Measurements from ENCODE around the gene FSIP1.

DNA sequence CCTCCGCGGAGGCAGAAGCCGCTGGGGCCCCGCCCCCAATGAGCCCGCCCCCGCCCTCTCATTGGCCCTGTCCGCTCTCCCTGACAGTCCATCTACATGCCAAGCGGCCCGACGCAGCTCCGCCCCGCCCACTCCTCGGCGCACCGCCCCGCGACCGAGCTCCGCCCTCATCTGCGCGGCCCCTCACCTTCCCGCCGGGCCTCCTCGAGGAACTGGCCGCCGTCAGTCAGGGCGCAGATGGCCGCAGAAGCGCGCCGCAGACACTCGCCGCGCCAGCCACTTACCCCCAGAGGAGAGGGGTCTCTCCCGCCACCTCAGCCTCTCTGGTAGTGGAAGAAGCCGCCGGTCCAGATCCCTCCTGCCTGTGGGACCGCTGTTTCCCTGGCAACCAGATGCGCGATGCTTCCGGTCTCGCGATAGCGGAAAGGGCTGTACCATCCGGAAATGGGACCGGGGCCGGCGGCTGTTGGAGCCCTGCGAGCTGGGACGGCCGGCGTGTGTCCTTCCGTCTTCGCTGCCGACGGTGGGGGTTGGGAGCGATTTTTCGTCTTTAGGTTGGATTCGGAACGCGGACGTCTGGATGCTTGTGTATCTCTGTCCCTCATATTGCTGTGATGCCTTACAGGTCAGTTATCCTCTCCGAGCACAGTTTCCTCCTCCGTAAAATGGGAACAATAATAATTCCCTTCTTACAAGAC lies at the start of gene FSIP1:
- TF ChIP-seq, protein P1, sequence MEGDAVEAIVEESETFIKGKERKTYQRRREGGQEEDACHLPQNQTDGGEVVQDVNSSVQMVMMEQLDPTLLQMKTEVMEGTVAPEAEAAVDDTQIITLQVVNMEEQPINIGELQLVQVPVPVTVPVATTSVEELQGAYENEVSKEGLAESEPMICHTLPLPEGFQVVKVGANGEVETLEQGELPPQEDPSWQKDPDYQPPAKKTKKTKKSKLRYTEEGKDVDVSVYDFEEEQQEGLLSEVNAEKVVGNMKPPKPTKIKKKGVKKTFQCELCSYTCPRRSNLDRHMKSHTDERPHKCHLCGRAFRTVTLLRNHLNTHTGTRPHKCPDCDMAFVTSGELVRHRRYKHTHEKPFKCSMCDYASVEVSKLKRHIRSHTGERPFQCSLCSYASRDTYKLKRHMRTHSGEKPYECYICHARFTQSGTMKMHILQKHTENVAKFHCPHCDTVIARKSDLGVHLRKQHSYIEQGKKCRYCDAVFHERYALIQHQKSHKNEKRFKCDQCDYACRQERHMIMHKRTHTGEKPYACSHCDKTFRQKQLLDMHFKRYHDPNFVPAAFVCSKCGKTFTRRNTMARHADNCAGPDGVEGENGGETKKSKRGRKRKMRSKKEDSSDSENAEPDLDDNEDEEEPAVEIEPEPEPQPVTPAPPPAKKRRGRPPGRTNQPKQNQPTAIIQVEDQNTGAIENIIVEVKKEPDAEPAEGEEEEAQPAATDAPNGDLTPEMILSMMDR (IDR thresholded peaks at IDR 0.05): no peak
- no peak for TF ChIP-seq POLR2A (IDR thresholded peaks at IDR 0.05)

Measured in lower leg skin (tissue), 3 donors.